Stimulated activated CD8-positive, alpha-beta memory T cell treated with anti-CD3 and anti-CD28 coated beads, Interleukin-2, amount 100 ng/mL, for 48 hours (primary cell): ENCODE measurements around the gene RAE1.
"Not testable (repeated sequence)": the region's sequence is repeated elsewhere in the genome, so short reads cannot be mapped to it uniquely, and the experiment has no call there.

ENCODE experiments used
- DNase-seq, 2 donors: peaks; one replicate each; pipeline ENCODE4 v3.0.0-alpha.2; 2020; ENCODE audit warnings: low read depth in 2 of 2

Gene RAE1

GRCh38 chr20:57326667-57327455 lies 24.2 kb upstream of the RAE1 start:
- DNase-seq, result no peak

GRCh38 chr20:57327820-57328219 lies 23.2 kb upstream of the RAE1 start:
- DNase-seq, result no peak

GRCh38 chr20:57329608-57330221 lies 21.3 kb upstream of the RAE1 start, which contains the start of gene SPO11:
Gene SPO11, plus strand, starts transcription at chr20:57329803. Its CDS starts 65 bp downstream, at chr20:57329868.
- no peak for DNase-seq

- no peak for DNase-seq
Observed at GRCh38 chr20:57330998-57331397, 20.1 kb upstream of the RAE1 start.

- DNase-seq, result no peak
Observed at GRCh38 chr20:57332105-57333089, 18.7 kb upstream of the RAE1 start.

- DNase-seq, result no peak
Observed at GRCh38 chr20:57335392-57335791, 15.7 kb upstream of the RAE1 start.

GRCh38 chr20:57341663-57342062 lies 9.4 kb upstream of the RAE1 start:
- no peak for DNase-seq

GRCh38 chr20:57342829-57343228 lies 8.2 kb upstream of the RAE1 start:
- DNase-seq, result no peak

GRCh38 chr20:57346477-57346876 lies 4.6 kb upstream of the RAE1 start:
- DNase-seq, result peak; percentile 52 to 67

- no peak for DNase-seq
Observed at GRCh38 chr20:57347393-57347792, 3.7 kb upstream of the RAE1 start.

- DNase-seq, result not testable (repeated sequence)
Observed at GRCh38 chr20:57348200-57348921, 2.7 kb upstream of the RAE1 start.

- DNase-seq, result not testable (repeated sequence)
Observed at GRCh38 chr20:57348922-57349574, 2.0 kb upstream of the RAE1 start.

- DNase-seq, result no peak
Observed at GRCh38 chr20:57350081-57350710, 859 bp upstream of the RAE1 start.

- DNase-seq, result not testable (repeated sequence)
Observed at GRCh38 chr20:57350726-57351041, 371 bp upstream of the RAE1 start.

GRCh38 chr20:57352305-57352704 lies 1.2 kb downstream of the RAE1 start:
- DNase-seq, result no peak

- DNase-seq, result no peak
Observed at GRCh38 chr20:57353351-57353750, 2.3 kb downstream of the RAE1 start.

GRCh38 chr20:57361517-57361916 lies 10.5 kb downstream of the RAE1 start:
- no peak for DNase-seq

GRCh38 chr20:57364451-57364850 lies 13.4 kb downstream of the RAE1 start:
- DNase-seq, result no peak

- DNase-seq, result no peak
Observed at GRCh38 chr20:57369596-57369995, 18.5 kb downstream of the RAE1 start.

- no peak for DNase-seq
Observed at GRCh38 chr20:57370316-57370715, 19.3 kb downstream of the RAE1 start.

- DNase-seq, result no peak
Observed at GRCh38 chr20:57371363-57371762, 20.3 kb downstream of the RAE1 start.
